ENCODE data around the gene KRT16.

DNA sequence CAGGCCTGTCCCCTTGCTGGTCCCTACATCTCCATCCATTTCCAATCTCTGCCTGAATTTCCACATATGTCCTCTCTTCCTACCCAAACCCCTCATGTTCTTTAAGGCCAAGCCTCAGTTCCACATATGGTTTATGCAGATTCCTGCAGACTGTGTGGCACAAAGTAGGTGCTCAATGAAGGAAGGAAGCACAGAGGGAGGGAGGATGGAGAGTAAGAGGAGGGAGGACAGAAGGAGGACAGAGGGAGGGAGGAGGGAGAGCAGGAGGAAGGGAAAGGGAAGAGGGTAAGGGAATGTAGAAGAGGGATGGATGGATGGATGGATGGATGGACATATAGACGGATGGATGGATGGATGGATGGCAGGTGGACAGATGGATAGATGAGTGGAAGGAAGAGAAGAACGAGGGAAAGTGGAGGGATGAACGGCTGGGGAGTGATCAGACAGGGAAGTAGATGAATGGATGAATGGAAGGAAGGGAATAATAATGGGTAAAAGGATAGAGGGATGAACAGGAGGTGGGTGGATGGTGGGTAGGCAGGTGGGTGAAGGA is 18.1 kb downstream of the KRT16 start:
- TF ChIP-seq, protein P1, sequence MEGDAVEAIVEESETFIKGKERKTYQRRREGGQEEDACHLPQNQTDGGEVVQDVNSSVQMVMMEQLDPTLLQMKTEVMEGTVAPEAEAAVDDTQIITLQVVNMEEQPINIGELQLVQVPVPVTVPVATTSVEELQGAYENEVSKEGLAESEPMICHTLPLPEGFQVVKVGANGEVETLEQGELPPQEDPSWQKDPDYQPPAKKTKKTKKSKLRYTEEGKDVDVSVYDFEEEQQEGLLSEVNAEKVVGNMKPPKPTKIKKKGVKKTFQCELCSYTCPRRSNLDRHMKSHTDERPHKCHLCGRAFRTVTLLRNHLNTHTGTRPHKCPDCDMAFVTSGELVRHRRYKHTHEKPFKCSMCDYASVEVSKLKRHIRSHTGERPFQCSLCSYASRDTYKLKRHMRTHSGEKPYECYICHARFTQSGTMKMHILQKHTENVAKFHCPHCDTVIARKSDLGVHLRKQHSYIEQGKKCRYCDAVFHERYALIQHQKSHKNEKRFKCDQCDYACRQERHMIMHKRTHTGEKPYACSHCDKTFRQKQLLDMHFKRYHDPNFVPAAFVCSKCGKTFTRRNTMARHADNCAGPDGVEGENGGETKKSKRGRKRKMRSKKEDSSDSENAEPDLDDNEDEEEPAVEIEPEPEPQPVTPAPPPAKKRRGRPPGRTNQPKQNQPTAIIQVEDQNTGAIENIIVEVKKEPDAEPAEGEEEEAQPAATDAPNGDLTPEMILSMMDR (IDR thresholded peaks at IDR 0.05): no peak
- TF ChIP-seq EP300 (IDR thresholded peaks at IDR 0.05): no peak
- no peak for TF ChIP-seq POLR2AphosphoS5 (IDR thresholded peaks at IDR 0.05)
- no peak for TF ChIP-seq POLR2A (IDR thresholded peaks at IDR 0.05)
